CD4-positive, alpha-beta T cell treated with Interleukin-15 for 1 hour (primary cell): ENCODE data around the gene HMX3.
A peak's percentile ranks its signal among the peaks of the same experiment; 100 is the strongest.

ENCODE experiments used
- DNase-seq: peaks from one replicate; pipeline ENCODE4 v3.0.0-alpha.2; 2020

The HMX3 gene

DNA sequence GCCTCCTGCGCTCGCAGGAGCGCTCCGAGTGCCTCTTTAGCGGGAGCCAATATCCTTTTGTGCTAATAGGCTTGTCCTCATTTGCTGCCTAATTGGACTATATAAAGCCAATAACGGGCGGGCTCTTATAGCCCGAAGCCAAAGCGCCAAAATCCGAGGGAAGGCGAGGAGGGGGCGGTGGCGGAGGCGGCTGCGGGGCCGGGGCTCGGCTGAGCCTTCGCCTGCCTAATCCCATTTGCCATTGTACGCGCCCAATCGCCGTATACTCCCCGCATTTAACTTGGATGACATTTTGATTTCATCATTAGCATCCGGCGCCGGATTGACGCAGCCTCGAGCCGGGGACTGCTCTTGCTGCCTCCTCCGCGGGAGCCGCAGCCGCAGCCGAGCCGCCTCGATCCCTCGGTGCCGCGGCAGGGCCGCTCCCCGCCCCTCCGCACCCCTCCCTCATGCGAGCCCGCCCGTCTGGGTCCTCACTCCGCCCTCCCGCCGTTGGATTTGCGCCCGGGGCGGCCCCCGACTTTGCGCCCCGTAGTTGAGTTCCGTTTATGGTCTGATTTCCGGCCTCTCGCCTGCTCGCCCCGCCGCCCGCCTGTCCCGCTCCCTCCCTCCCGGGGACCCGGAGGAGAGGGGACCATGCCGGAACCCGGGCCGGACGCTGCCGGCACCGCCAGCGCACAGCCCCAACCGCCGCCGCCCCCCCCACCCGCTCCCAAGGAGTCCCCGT lies at the start of gene HMX3:
HMX3 (plus strand) TSS at position 556 of the 727 bp plus-strand sequence; CDS start at position 637, 81 bp downstream.
- no peak for DNase-seq

DNA sequence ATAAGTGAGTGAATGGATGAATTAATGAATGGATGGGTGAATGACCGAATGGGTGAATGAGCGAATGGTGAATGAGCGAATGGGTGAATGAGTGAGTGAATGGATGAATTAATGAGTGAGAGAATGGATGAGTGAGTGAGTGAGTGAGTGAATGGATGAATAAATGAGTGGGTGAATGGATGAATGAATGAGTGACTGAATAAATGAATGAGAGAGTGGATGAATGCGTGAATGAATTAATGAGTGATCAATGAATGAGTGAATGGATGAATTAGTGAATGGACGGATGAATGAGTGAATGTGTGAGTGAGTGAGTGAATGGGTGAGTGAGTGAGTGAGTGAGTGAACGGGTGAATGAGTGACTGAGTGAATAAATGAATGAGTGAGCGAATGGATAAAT lies 49.5 kb upstream of the HMX3 start:
- no peak for DNase-seq

DNA sequence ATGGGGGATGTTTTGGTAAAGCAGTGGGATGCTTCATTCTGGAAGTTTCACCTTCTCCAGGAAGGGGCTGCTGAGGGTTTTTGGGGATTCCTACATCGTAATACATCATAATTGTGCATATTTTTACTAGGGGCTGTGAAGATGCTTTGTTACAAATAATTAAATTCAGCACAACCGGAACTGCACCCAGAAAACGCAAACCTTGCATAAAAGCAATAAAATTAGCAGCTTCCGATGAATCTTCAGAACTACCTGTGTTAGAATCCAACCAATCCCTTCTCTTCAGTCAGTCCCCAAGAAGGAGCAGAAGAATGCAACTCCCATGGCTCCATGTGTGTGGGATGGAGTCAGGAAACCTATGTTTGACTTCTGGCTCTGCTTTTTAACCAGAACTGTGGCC lies 48.4 kb upstream of the HMX3 start:
- DNase-seq, result no peak

DNA sequence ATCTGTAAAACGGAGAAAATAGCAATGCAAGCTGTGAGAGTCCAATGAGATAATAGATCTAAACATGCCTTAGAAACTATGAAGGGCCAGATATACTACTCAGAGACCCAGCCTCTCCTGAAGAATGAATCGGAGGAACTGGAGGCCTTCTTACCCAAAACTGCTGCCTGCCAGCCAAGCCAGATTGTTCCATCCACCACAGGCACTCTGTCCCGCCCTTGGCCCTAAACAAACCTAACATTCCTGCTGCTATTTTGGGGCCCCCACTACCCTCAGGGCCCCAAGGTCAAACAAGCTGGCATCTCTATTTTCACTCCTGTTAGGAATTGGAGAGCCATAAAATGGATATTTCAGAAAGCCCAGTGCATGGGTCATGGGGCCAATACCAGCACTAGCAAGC lies 48.0 kb upstream of the HMX3 start:
- no peak for DNase-seq

DNA sequence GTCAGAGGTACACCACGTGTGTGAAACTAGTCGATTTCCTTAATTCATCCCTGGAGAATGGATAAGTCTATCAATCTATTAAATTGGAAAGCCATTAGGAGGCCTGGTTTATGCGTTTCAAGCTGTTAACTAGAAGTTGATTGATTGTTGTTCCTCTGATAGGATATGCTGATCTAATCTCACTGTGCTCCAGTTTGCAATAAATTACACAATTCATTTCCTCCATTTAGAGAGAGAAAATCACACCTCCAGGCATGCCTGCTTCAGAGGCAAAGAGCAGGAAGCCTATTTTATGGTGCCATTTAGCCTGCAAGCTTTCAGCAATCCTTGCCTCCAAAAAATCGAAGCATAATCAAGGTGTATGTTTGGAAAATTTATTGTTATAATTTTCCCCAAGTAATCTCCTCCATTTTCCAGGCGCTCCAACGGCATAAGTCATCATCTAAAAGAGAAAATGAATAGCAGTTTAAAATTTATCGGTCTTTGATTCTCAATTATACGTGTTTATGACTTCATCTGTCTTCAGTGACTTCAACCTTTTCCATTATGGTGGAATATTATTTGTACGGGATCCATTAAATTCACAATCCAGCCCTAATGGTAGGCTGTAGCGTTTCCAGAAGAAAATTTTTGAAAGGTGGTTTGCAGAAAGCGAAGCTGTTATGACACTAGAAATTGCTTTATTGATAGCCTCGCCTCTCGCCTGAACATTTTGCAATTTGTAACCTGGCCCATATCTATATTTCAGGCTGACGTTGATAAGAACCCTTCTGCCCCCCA lies 42.9 kb upstream of the HMX3 start:
- DNase-seq, result no peak

DNA sequence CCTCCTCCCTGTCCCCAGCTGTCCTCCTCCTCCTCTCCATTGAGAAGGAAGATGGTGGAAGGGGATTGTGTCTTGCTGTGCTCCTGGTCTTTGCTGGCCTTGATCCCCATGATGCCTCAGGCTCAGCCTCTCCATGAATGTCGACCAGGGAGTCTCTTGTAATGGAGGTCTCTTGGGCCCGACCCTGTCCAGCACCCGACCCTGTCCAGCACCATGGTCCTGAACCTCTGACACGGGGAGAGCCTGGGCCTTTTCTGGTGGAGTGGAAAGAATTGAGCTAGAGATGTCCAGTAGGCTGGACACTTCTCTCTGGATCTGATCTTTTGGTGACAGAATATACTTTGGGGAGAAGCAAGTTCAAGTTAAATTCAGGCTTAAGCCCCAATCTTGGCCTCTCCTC lies 42.3 kb upstream of the HMX3 start:
- DNase-seq, result no peak

DNA sequence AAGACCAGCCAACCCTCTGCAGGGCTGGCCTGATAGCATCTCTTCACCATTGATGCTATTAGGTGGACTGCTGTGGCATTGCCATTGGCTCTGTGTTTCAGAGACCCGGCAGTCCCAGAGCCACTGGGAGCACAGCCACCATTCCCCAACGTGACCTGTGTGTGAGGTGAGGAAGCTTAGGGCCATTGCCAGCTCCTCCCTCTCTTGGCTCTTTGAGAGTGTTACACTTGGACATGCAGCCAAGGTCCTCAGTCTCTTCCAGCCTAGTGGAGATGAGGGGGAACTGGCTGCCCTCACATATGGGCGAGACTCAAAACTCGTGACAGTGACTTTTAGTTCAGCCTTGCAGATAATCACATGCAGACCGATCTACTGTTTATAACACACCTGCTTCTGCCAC lies 39.3 kb upstream of the HMX3 start:
- no peak for DNase-seq

DNA sequence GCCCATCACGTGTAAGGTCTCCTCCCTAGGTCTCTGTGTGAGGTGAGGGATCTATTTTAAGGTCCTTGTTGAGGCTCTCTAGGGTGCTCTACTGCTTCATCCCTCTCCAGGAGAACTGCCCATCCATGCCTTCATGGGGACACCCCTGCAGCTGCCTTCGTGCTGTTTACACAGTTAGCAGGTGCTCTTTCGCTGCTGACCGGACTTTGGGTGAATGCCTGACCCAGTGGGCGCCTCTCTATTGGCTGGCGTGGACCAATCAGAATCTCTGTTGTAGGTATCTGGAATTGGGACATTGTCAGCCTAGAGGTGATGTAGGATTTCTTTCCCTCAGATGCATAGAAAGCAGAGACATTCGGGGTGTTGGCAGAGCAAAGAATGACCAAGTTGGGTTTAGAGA lies 38.7 kb upstream of the HMX3 start:
- DNase-seq, result no peak

DNA sequence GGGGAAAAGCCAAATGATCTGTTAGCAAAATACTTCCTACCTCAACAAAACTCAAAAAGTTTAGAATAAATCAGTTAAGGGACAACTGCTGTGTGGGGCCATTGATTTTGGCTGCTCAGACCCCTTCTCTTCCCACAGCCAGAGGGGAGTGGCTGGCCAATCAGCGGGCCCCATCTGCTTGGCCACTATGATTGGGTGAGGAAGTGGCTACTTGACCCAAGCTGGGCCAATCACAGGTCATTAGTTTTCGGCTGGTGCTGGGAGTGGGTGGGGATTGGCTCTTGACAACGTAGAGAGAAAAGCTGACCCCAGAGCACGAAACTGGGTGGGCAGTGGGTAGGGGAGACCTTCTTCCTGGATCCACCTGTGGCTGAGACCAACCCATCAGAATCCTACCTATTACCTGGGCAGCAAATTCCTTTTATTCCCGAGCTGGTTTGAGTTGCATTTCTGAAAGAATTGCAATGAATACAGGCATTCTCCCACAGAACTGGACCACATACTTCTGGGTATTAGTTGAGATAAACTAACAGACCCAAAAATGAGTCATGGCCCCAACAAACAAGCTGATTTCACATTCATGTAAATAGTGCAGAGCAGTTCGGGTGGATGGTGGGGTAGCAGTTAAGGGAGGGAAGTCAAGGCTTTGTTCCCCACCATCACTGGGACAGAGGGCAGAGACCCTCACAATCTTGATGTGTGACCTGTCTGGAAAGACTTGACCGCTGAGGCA lies 35.6 kb upstream of the HMX3 start:
- DNase-seq, result no peak

DNA sequence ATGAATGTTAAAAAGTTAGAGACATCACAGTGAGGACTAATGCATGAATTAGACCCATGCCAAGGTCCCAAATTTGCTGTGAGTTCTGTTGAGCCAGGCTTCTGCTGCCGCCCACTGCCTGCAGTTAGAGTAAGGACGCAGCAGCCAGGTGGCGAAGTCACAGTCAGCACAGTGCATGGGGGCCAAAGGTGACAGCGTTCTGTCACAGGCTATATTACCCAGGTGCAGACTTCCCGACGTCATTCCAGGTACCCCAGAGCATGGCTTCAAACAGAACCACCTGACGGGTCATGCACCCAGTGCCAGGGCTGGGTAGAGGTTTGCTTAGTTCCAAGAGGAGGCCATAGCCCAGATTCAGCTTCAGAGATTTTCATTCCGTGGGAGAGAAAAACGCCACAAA lies 33.9 kb upstream of the HMX3 start:
- no peak for DNase-seq

DNA sequence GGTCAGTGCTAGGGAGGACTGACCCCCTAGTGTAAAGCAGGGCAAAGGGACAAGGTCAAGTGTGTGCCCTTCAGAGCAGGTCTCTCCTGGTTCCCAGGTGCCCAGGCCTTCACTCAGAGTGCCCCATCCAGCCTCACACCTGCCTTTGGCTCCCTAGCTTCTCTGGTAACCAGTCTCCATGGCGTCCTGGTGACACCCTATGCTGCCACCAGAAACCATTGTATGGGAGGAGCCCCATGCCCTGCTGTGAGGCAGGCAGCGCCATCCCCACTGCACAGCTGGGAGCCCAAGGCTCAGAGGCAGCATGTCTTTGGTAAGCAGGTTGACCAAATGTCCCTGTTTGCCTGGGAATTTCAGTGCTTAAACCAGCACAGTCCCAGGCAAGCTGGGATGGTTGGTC lies 33.1 kb upstream of the HMX3 start:
- no peak for DNase-seq

DNA sequence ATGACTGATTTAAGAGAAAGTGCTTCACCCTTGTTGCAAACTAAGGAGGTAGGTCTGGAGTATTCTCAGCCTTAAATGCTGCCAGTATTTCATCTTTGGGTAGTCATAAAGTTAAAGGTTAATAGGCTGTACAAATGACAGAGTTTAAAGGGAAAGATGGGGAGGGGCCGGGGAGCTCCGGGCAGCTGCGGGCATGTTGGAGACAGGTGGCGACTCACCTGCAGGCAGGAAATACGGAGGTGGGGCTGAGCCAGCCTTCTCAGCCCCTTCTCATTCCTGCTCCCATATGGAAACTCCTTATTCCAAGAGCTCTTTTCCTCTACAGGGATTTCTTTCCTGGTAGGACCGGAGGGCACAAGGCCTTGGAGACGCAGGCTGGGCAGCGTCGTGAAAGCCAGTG lies 31.8 kb upstream of the HMX3 start:
- no peak for DNase-seq

DNA sequence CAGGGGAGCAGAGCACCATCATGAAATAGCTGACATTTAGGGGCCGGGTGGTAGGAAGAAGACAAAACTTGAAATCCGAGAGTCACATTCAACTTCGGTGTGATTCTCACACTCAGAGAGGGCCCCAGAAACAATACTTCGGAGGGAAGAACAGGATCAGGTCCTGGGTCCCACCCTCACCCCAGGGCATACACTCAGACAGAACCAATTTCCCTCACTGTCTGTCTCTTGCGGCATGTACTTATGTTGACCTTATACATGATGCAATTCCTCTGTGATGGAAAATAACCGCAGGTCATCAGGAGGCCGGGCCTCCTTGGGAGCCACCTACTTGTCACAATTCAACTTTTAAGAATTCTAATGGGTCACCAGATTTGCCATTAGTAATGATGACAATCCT lies 26.3 kb upstream of the HMX3 start:
- DNase-seq, result no peak

DNA sequence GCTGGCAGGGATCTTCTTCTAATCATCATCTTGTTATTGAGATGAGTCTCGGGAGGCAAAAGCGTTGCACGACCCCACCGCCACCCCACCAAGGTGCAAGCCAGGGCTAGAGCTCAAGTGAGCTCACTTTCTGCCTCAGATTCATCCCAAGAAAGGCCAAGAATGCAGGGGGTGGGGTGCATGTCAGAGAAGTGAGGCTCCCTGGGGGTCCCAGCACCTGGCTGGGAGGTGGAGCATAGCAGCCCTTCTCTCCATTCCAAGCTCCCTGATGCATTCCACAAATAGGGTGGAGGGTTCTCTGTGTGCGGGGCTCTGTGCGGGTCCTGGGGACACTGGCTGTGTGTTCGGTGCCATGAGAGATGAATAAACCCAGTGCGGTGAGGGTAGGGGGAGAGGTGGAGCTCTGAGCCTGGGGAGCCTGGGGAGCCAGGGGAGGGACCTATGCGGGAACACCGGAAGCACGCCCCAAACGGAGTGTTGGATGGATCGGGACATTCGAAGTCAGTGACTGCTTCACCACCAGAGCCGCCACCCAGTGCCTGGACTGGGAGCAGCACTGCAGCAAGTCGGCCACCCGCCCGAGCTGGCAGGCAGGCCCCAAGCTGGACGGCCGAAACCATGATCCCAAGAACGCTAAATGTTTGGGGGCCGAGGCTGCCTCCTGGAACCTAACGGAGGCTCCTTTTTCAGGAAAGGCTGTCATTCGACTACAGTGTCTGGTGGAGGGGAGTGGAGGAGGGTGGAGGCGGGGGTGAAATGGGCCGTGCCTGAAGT lies 17.9 kb upstream of the HMX3 start:
- DNase-seq, result no peak

DNA sequence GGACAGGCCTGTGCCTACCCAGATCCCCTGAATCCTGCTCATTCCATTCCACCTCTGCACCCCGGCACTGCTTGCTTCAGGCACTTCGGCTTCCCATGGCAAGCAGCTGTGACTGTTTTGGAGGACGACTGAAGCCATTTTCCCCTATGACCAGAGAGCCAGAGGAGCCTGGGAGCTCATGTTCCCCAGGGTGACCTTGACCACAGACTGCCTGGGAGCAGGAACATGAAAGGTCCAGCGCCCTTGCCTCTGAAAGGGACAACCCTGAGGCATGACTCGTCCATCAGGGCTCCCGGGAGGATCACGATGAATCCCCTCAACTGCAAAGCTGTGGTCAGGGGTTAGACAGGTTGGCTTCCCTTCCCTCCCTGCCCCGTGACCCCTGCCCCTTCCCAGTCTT lies 16.7 kb upstream of the HMX3 start:
- no peak for DNase-seq

DNA sequence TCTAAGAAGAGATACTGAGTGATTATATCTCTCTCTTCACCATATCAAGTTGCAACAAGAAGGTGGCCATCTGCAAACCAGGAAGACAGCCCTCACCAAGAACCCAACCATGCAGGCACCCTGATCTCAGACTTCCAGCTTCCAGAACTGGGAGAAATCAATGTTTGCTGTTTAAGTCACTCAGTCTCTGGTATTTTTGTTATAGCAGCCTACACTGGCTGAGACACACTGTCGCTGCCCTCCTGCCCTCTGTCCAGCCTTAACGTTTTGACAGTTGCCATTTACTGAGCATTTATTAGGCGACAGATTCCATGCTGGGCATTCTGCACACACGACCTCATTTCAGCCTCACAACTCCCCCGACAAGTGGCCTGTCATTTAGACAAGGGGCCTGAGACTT lies 9.5 kb upstream of the HMX3 start:
- no peak for DNase-seq

DNA sequence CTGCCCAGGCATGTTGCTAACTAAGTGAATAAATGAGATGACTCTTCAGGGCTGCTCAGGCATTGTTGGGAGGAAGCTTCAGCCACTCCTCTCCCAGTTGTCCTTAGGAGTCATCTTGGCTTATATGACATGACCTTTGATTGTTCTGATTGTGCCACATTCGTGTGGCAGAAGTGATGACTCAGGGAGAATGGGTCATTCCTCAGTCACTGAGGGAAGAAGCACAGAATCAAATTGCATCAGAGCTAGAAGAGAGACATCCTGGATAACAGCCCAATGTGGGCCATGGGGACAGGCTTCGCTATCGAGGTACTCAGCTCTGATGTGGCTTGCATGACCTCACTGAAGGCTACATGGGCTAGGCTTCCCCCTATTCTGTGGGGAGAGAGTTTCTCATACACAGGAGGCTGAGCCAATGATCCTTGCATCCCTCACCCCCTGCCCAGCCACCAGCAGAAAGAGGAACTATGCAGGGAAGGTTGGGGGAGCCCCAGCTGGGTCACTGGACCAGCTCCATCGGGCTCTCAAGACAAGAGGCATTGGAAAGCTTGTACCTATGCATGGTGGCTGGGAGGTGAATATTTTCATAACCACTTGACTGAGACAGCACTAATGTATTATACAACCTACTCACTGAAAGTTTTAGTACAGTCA lies 6.0 kb upstream of the HMX3 start:
- no peak for DNase-seq

DNA sequence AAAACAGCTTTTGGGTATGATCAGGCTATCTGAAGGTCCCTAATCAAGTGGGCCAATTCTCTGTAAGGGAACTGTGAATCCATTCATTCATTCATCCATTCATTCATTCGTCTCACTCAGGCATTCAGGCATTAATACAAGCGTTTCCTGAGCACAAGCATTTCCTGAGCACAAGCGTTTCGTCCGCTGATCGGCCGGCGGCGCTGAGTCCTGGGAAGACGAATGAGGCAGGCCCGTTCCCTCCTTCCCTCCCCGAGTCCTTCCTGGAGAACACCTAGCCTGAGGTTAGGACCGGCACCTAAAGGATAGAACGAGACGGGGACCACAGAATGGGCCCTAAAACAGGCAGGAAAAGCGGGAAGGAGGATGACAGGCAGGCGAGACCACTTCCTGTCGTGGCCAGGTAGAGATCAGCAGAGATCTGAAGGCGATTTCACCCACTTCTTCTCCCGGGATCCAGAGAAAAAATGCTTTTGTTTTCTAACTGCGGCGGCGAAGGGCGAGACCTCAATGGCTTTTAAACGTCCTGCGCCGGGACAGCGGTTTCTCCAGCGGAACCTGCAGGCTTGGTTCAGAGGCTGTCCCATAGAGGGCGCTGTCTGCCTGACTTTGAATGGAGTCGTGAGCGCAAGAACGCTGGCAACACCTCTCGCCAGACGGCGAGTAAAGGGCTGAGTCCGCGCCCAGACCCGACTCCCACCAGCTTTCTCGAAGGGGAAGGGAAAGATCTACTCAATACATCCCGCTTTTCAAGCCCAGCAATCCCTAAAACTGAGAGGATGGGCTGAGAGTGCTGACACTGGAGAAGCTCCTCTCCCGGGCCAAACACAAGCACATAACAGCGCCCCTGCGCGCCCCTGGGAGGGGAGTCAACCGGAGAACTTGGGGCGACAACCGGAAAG lies 2.9 kb upstream of the HMX3 start:
- peak; percentile 76 for DNase-seq

DNA sequence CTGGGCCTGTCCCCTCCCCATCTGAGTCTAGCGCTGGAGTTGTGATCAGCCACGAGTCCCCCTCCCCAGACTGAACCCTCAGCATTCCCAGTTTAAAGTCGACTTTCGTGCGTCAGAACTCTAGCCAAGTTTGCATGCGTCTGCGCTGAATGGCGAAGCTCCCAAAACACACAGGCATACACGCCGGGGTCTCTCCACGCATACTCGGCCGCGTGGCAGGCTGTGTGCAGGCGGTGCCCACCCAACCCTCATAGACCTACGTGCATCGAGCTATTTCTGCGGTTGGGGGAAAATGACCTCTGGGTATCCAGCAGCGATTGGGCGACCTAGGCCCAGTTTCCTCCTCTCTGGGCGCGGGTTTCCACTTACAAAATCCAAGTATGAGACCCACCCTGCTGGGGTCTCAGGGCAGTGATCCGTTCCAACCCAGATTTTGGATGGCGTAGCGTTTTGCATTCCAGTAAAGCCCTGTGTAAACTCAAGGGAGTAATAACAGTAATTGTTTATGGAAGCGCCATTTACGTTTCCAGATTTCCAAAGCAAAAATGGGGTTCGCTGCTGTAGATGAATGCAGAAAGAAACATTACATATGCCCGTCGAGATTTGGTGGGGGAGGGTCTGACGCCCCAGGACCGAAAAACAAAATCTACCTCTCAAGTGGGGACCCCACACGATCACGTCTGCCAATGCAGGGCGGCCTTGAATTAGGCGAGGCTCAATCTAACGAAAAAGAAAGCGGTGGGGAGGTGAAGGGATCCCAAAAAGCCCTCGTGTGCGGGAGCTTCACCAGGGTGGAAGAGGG lies 2.0 kb upstream of the HMX3 start:
- no peak for DNase-seq

DNA sequence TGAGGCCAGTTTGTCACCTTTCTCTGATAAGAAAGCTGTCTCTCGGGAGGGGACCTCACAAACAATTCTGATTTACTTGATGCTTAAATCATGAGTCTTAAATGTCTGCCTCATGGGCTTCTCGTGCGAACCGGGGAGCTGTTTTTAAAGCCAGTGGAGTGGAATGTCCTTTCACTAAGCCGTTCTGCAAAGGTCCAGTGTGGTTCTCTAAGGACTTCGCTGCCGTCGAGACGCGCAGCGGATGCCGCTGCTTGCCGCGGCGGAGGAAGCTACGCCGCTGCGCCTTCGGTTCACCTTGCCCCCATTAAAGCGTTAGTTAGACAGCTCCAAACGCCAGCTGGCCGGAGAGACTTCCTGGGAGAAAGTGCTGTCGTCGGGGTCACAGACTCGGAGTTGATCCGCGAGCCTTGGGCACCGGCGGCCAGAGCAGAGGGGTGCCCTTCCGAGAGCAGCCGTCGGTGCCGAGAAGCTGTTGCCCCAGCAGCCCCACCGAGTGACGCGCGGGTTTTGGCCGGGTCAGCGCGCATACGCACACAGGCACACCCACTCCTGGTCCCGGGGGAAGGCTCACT lies 1.3 kb upstream of the HMX3 start:
- DNase-seq, result no peak
